Motor neuron (in vitro differentiated cells): Measurements from ENCODE around the gene C11orf91. TPM values are rescaled to one million over a fixed set of nuclear protein-coding genes. Genes with fewer than 3 reads are reported as not detected.
A peak's percentile ranks its signal among the peaks of the same experiment; 100 is the strongest.

Experiments used
- ATAC-seq, 8 experiments: fragments of 200-7000 bp; cut with Tn5 transposase; replicated peaks in 6 of 8; 2 replicates each; pipeline ENCODE4 v1.8.0; 2021; ENCODE audit warnings: mild to moderate bottlenecking in 8 of 8, moderate library complexity in 8 of 8
- H3K27ac ChIP-seq, 2 donors: fragments of 250-450 bp; sonication (Bioruptor Pico); 2 replicates each; pipeline ENCODE4 v1.9.0; 2021; ENCODE audit warnings: antibody characterized with exemption in 2 of 2, mild to moderate bottlenecking in 2 of 2, moderate library complexity in 1 of 2
- H3K4me1 ChIP-seq, 2 donors: fragments of 250-450 bp; sonication (Bioruptor Pico); replicated peaks in 1 of 2; 2 replicates each; pipeline ENCODE4 v1.6.1; 2021; ENCODE audit warnings: antibody characterized with exemption in 2 of 2, mild to moderate bottlenecking in 2 of 2, moderate library complexity in 1 of 2
- H3K4me3 ChIP-seq, 5 donors: fragments of 250-450 bp; sonication (Bioruptor Pico); 2 replicates each; pipeline ENCODE4 v1.9.0; 2021; ENCODE audit warnings: antibody characterized with exemption in 5 of 5, mild to moderate bottlenecking in 5 of 5, moderate library complexity in 4 of 5
- WGBS, 10 experiments: fragments of 450-650 bp; shearing (Covaris generic); methylation state at CpG; one replicate each; pipeline ENCODE4 v1.0.0; 2022; 5-methylcytosine and 5-hydroxymethylcytosine counted together
- in situ Hi-C, 9 experiments: fragments of 400-800 bp; cut with MboI; loops; one replicate each; pipeline ENCODE4 v1.15.0; 2021; ENCODE audit warnings: low sequenced_read_pairs in 9 of 9, low pct_unique_long_range_greater_than_20kb in 2 of 9; ENCODE audit not compliant: unreplicated experiment in 9 of 9
- total RNA-seq, 8 experiments: library from RNA; unstranded; fragments of 300-600 nt; gene quantifications; 2 replicates each; pipeline versions ENCODE4 v1.2.3 to v1.2.4, GENCODE V29; 2022

Gene C11orf91
- total RNA-seq, 8 experiments from 2014 or later = 0.38 to 0.81 (median 0.66) TPM; not detected in 4

GRCh38 chr11:33659370-33660139 lies 41.1 kb downstream of the C11orf91 start:
- Histone ChIP-seq H3K4me1 (peaks cover 0 to 9% of the 10 kb centered on the region in 2 donors), H3K27ac (no peak overlapping the region), H3K4me3 (no peak overlapping the region)
- in situ Hi-C loops = no loop called here
- no peak for ATAC-seq
- 75 to 100% (median 98%) methylated on average over 1 to 4 of the region's 5 CpGs for WGBS, 10 experiments

GRCh38 chr11:33658195-33658900 lies 42.3 kb downstream of the C11orf91 start:
- peak overlapping the region in 1 of 2 donors; percentile 55 for H3K27ac ChIP-seq
- WGBS, 10 experiments = 57 to 96% (median 83%) methylated on average over 2 to 11 of the region's 22 CpGs; no CpG with 5 or more reads in 4 of the 10 experiments
- in situ Hi-C loops = no loop called here
- peaks cover 0 to 9% of the 10 kb centered on the region in 2 donors for H3K4me1 ChIP-seq
- no peak overlapping the region for H3K4me3 ChIP-seq
- ATAC-seq = peak in 3 of 8 experiments; percentile 50 to 74 (median 53)

- Histone ChIP-seq H3K4me3 (no peak overlapping the region), H3K4me1 (peaks cover 0 to 9% of the 10 kb centered on the region in 2 donors), H3K27ac (peak overlapping the region in 1 of 2 donors; percentile 55)
- ATAC-seq = peak in 1 of 8 experiments; percentile 9
- 17 to 100% (median 69%) methylated on average over 1 to 2 of the region's 3 CpGs; no CpG with 5 or more reads in 6 of the 10 experiments for WGBS, 10 experiments
- in situ Hi-C loops = no loop called here
Measured at GRCh38 chr11:33657757-33658156, 42.9 kb downstream of the C11orf91 start.

- Histone ChIP-seq H3K27ac (no peak overlapping the region), H3K4me1 (peaks cover 0 to 9% of the 10 kb centered on the region in 2 donors), H3K4me3 (no peak overlapping the region)
- no peak for ATAC-seq
- in situ Hi-C loops = no loop called here
- 83 to 100% (median 95%) methylated on average over 1 to 3 of the region's 7 CpGs; no CpG with 5 or more reads in 7 of the 10 experiments for WGBS, 10 experiments
Measured at GRCh38 chr11:33656768-33657167, 43.9 kb downstream of the C11orf91 start.

- WGBS, 10 experiments = 63 to 100% (median 84%) methylated on average over 1 to 8 of the region's 11 CpGs; no CpG with 5 or more reads in 2 of the 10 experiments
- Histone ChIP-seq H3K4me1 (peaks cover 0 to 9% of the 10 kb centered on the region in 2 donors), H3K4me3 (no peak overlapping the region), H3K27ac (no peak overlapping the region)
- in situ Hi-C loops = no loop called here
- peak in 2 of 8 experiments; percentile 79 to 95 for ATAC-seq
Measured at GRCh38 chr11:33655842-33656600, 44.6 kb downstream of the C11orf91 start.

- 87 to 100% (median 94%) methylated on average over 1 to 6 of the region's 6 CpGs; no CpG with 5 or more reads in 3 of the 10 experiments for WGBS, 10 experiments
Measured at GRCh38 chr11:33654594-33654993, 46.0 kb downstream of the C11orf91 start.

GRCh38 chr11:33652930-33653329 lies 47.7 kb downstream of the C11orf91 start:
- H3K4me3 ChIP-seq = no peak overlapping the region
- no peak overlapping the region for H3K27ac ChIP-seq
- no peak for ATAC-seq
- peaks cover 0 to 2% of the 10 kb centered on the region in 2 donors for H3K4me1 ChIP-seq
- 37 to 100% (median 68%) methylated on average over 1 to 3 of the region's 3 CpGs for whole genome bisulfite sequencing, 10 experiments
- in situ Hi-C loops = no loop called here

More at GRCh38 chr11:33654594-33654993, 46.0 kb downstream of the C11orf91 start:
- in situ Hi-C loops = no loop called here
- Histone ChIP-seq H3K4me3 (no peak overlapping the region), H3K27ac (no peak overlapping the region), H3K4me1 (peaks cover 0 to 9% of the 10 kb centered on the region in 2 donors)
- no peak for ATAC-seq

GRCh38 chr11:33652431-33652830 lies 48.2 kb downstream of the C11orf91 start:
- in situ Hi-C loops = no loop called here
- no peak overlapping the region for H3K27ac ChIP-seq
- H3K4me3 ChIP-seq = no peak overlapping the region
- no peak for ATAC-seq
- 71 to 100% (median 100%) methylated on average over 1 of the region's 1 CpG; no CpG with 5 or more reads in 7 of the 10 experiments for WGBS, 10 experiments
- no peaks in the 10 kb centered on the region for H3K4me1 ChIP-seq

GRCh38 chr11:33651990-33652389 lies 48.6 kb downstream of the C11orf91 start:
- in situ Hi-C loops = no loop called here
- 60 to 100% methylated on average over 1 of the region's 6 CpGs; no CpG with 5 or more reads in 8 of the 10 experiments for WGBS, 10 experiments
- no peak for ATAC-seq

GRCh38 chr11:33651555-33651954 lies 49.1 kb downstream of the C11orf91 start:
- no peak for ATAC-seq
- in situ Hi-C loops = no loop called here
- 80 to 100% methylated on average over 1 of the region's 4 CpGs; no CpG with 5 or more reads in 8 of the 10 experiments for WGBS, 10 experiments
- no peak overlapping the region for H3K27ac ChIP-seq
- no peaks in the 10 kb centered on the region for H3K4me1 ChIP-seq
- no peak overlapping the region for H3K4me3 ChIP-seq

More at GRCh38 chr11:33651990-33652389, 48.6 kb downstream of the C11orf91 start:
- H3K4me3 ChIP-seq = no peak overlapping the region
- H3K27ac ChIP-seq = no peak overlapping the region
- no peaks in the 10 kb centered on the region for H3K4me1 ChIP-seq

- Histone ChIP-seq H3K4me3 (no peak overlapping the region), H3K4me1 (peaks cover 0 to 6% of the 10 kb centered on the region in 2 donors), H3K27ac (no peak overlapping the region)
- in situ Hi-C loops = no loop called here
- 0 to 100% (median 86%) methylated on average over 1 to 3 of the region's 4 CpGs; no CpG with 5 or more reads in 3 of the 10 experiments for WGBS, 10 experiments
- ATAC-seq = no peak
Measured at GRCh38 chr11:33649944-33650343, 50.7 kb downstream of the C11orf91 start.
